ENCODE data around the gene DPY19L3. TPM values are rescaled to one million over a fixed set of nuclear protein-coding genes. Genes with fewer than 3 reads are reported as not detected.

Gene DPY19L3
- total and polyA plus RNA-seq, 2 of the 4 experiments (the other 2 are of a cell fraction): 29.6 to 36.5 TPM

GRCh38 chr19:32372726-32373517 lies 32.6 kb upstream of the DPY19L3 start:
- no TSS peak for BruUV-seq (replicated peaks)
- H3K9ac ChIP-seq (ENCODE audit: low read depth, low read length): 0 out of 2 replicates have a peak overlapping the region, but pooled peaks have one; percentile 24
- H3K4me1 ChIP-seq (ENCODE audit: control insufficient read depth, insufficient read depth, low read length): peaks cover 14% of the 10 kb centered on the region
- peak overlapping the region; percentile 85; the same call in 2 of the 3 replicates for H2BK15ac ChIP-seq (ENCODE audit: low read depth, low read length)
- no CpG with 5 or more reads among the region's 7 CpGs for WGBS, 2 experiments (ENCODE audit: extremely low coverage in 2 of 2, insufficient read length in 1 of 2)
- ChIA-PET CTCF (interaction anchor here (1.1 kb wide), 1 partner anchor 9 kb away, joined by 3 read pairs; no protein-coding TSS in a partner anchor), POLR2A (ENCODE audit: unreplicated experiment) (interaction anchor here (1.0 kb wide), 1 partner anchor 27 kb away, joined by 3 read pairs; the partner anchor contains the start of gene ZNF507)
- peaks cover 17% of the 10 kb centered on the region for H3K9me1 ChIP-seq (ENCODE audit: insufficient read depth, low read length)
- H4K8ac ChIP-seq (ENCODE audit: low read depth in 2 of 2, low read length in 2 of 2): peak overlapping the region; percentile 73 to 78; a peak in 3 of 4 replicates
- peaks cover 21 to 56% of the 10 kb centered on the region in 2 experiments for H3K79me1 ChIP-seq (ENCODE audit: low read depth in 1 of 2, low read length in 2 of 2)
- peak; percentile 40 for ATAC-seq (ENCODE audit: low read depth)
- in situ Hi-C loops (cut with MboI; ENCODE audit: low sequenced_read_pairs): loop anchor here (25.0 kb wide), 1 partner anchor 1036 kb away; the partner anchor contains the start of gene TSHZ3
- intact Hi-C loops (cut with micrococcal nuclease): loop anchor here (1.0 to 2.0 kb wide), 2 partner anchors 22 to 32 kb away; partner anchors contain the start of gene DPY19L3
- peak overlapping the region; percentile 80 for H2AK5ac ChIP-seq (ENCODE audit: low read depth, low read length)
- dilution Hi-C loops (cut with HindIII; ENCODE audit: low sequenced_read_pairs, unreplicated experiment): no loop called here
- H3K27ac ChIP-seq (ENCODE audit: insufficient read depth, low read length): peak overlapping the region; percentile 95
- peak overlapping the region; percentile 77 for H4K91ac ChIP-seq (ENCODE audit: insufficient read depth, low read depth, low read length)
- no peak overlapping the region for H2AK9ac ChIP-seq (replicated peaks; ENCODE audit: low read depth, low read length, poor library complexity)
- H3K18ac ChIP-seq (ENCODE audit: low read depth, low read length): peak overlapping the region; percentile 72
- H3K4me3 ChIP-seq (ENCODE audit: insufficient read depth, low read depth, low read length): peak overlapping the region; percentile 8; the same call in 1 of the 2 replicates
- H3K9me3 ChIP-seq (ENCODE audit: control insufficient read depth, insufficient read depth, low read length): peaks cover 3% of the 10 kb centered on the region; the same call in 1 of the 2 replicates
- H2AFZ ChIP-seq (replicated peaks; ENCODE audit: low read length, poor library complexity): no peak overlapping the region
- H2BK120ac ChIP-seq (ENCODE audit: low read depth, low read length): peak overlapping the region; percentile 81
- H3K4ac ChIP-seq (ENCODE audit: low read depth, low read length): peak overlapping the region; percentile 66
- no peak for DNase-seq
- peak overlapping the region; percentile 63 for H2BK20ac ChIP-seq (ENCODE audit: low read depth, low read length)
- peak overlapping the region; percentile 33 for H3K56ac ChIP-seq (ENCODE audit: extremely low read depth, insufficient read depth, low read length)
- H3K23ac ChIP-seq (ENCODE audit: low read depth, low read length): peak overlapping the region; percentile 64
- H3K27me3 ChIP-seq (ENCODE audit: control insufficient read depth, insufficient read depth, low read length): no peaks in the 10 kb centered on the region
- peak overlapping the region; percentile 86 for H3K14ac ChIP-seq (replicated peaks; ENCODE audit: low read depth, low read length)
- peak overlapping the region; percentile 90 for H2BK5ac ChIP-seq (ENCODE audit: low read depth, low read length, poor library complexity, severe bottlenecking)
- peak overlapping the region; percentile 61 for H4K5ac ChIP-seq (ENCODE audit: low read depth, low read length)
- peaks cover 14% of the 10 kb centered on the region for H3K36me3 ChIP-seq (ENCODE audit: control insufficient read depth, insufficient read depth, low read length)
- peaks cover 11% of the 10 kb centered on the region for H4K20me1 ChIP-seq (ENCODE audit: insufficient read depth, low read length)
- peak overlapping the region; percentile 67 for H3K4me2 ChIP-seq (ENCODE audit: low read depth, low read length)
- TF ChIP-seq ELK1 (IDR thresholded peaks at IDR 0.05; ENCODE audit: borderline replicate concordance, low read depth, low read length): no peak
- no peak for TF ChIP-seq NFE2L2 (IDR thresholded peaks at IDR 0.05; ENCODE audit: low read depth, low read length)
- no peak for TF ChIP-seq CEBPB (IDR thresholded peaks at IDR 0.05; ENCODE audit: low read depth, low read length)
- TF ChIP-seq FOS (IDR thresholded peaks at IDR 0.05; ENCODE audit: low read depth, low read length): no peak
- TF ChIP-seq RFX5 (IDR thresholded peaks at IDR 0.05; ENCODE audit: low read depth, low read length): no peak
- TF ChIP-seq CHD1 (IDR thresholded peaks at IDR 0.05; ENCODE audit: low read depth, low read length): no peak
- TF ChIP-seq RAD21 (IDR thresholded peaks at IDR 0.05; ENCODE audit: low read length): no peak
- no peak for TF ChIP-seq BHLHE40 (IDR thresholded peaks at IDR 0.05; ENCODE audit: low read depth, low read length)
- TF ChIP-seq SMC3 (IDR thresholded peaks at IDR 0.05; ENCODE audit: low read depth, low read length): no peak
- TF ChIP-seq MXI1 (IDR thresholded peaks at IDR 0.05; ENCODE audit: borderline replicate concordance, low read depth, low read length): no peak
- TF ChIP-seq MAZ (IDR thresholded peaks at IDR 0.05; ENCODE audit: borderline replicate concordance, low read depth, low read length): no peak
- TF ChIP-seq POLR2A (IDR thresholded peaks at IDR 0.05; ENCODE audit: low read depth, low read length): no peak
- no peak for TF ChIP-seq RCOR1 (IDR thresholded peaks at IDR 0.05; ENCODE audit: insufficient replicate concordance, low read length)
- TF ChIP-seq MAFK (IDR thresholded peaks at IDR 0.05; ENCODE audit: low read depth, low read length): no peak
- TF ChIP-seq CTCF (conservative IDR thresholded peaks at IDR 0.05; ENCODE audit: low read depth, low read length): no peak

All from IMR-90 (cell line).